ENCODE measurements around the gene ATP7B. TPM values are rescaled to one million over a fixed set of nuclear protein-coding genes. Genes with fewer than 3 reads are reported as not detected.

ATP7B gene
- total RNA-seq, 6 experiments from 2014 or later: 0.81 to 4.8 (median 1.1) TPM

DNA sequence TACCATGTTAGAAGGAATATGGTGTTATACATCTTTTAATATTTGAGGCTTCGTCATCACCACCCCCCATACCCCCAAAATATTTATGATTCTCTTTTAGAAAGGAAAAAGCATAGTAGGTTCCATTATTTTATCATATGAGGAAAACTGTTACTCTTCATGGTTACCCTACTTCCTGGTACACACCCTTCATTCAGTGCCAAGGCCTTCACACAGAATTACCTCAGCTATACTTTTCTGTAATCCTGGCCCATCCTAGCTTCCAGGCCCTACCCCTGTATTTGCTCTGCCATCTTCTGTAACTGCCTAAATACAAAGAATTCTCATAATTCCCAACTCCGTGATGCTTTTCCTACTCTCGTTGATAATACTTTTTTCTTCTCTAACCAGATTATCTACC lies 8.9 kb upstream of the ATP7B start:
- Mint-ChIP-seq H3K4me1 (ENCODE audit: low read depth) (no peaks in the 10 kb centered on the region), H3K36me3 (ENCODE audit: low read depth) (peaks cover 31% of the 10 kb centered on the region)

GRCh38 chr13:52016296-52016695 lies 5.0 kb upstream of the ATP7B start:
- no peak overlapping the region for H3K4me3 Mint-ChIP-seq
- DNase-seq: no peak
- H3K9me3 Mint-ChIP-seq: no peaks in the 10 kb centered on the region
- peaks cover 2% of the 10 kb centered on the region for H3K4me1 Mint-ChIP-seq (ENCODE audit: low read depth)
- no peaks in the 10 kb centered on the region; the same call in 1 of the 2 replicates for H3K27me3 Mint-ChIP-seq (ENCODE audit: insufficient read depth)
- no peak overlapping the region for H3K27ac Mint-ChIP-seq
- H3K36me3 Mint-ChIP-seq (ENCODE audit: low read depth): peaks cover 21% of the 10 kb centered on the region
- TF ChIP-seq CTCF (IDR thresholded peaks at IDR 0.05): no peak

More for the DNA sequence above, 8.9 kb upstream of the ATP7B start:
- no peak overlapping the region for H3K27ac Mint-ChIP-seq
- no peaks in the 10 kb centered on the region; the same call in 1 of the 2 replicates for H3K27me3 Mint-ChIP-seq (ENCODE audit: insufficient read depth)
- no peaks in the 10 kb centered on the region for H3K9me3 Mint-ChIP-seq
- TF ChIP-seq CTCF (IDR thresholded peaks at IDR 0.05): no peak
- no peak for DNase-seq
- no peak overlapping the region for H3K4me3 Mint-ChIP-seq

- Mint-ChIP-seq H3K9me3 (no peaks in the 10 kb centered on the region), H3K4me3 (peak overlapping the region; percentile 100), H3K36me3 (ENCODE audit: low read depth) (peaks cover 11% of the 10 kb centered on the region), H3K27ac (peak overlapping the region; percentile 97), H3K4me1 (ENCODE audit: low read depth) (peaks cover 9% of the 10 kb centered on the region), H3K27me3 (ENCODE audit: insufficient read depth) (peaks cover 18% of the 10 kb centered on the region)
- no peak for DNase-seq
- TF ChIP-seq CTCF (IDR thresholded peaks at IDR 0.05): no peak
These were observed 1.2 kb upstream of the ATP7B start for GRCh38 chr13:52012512-52012836.

DNA sequence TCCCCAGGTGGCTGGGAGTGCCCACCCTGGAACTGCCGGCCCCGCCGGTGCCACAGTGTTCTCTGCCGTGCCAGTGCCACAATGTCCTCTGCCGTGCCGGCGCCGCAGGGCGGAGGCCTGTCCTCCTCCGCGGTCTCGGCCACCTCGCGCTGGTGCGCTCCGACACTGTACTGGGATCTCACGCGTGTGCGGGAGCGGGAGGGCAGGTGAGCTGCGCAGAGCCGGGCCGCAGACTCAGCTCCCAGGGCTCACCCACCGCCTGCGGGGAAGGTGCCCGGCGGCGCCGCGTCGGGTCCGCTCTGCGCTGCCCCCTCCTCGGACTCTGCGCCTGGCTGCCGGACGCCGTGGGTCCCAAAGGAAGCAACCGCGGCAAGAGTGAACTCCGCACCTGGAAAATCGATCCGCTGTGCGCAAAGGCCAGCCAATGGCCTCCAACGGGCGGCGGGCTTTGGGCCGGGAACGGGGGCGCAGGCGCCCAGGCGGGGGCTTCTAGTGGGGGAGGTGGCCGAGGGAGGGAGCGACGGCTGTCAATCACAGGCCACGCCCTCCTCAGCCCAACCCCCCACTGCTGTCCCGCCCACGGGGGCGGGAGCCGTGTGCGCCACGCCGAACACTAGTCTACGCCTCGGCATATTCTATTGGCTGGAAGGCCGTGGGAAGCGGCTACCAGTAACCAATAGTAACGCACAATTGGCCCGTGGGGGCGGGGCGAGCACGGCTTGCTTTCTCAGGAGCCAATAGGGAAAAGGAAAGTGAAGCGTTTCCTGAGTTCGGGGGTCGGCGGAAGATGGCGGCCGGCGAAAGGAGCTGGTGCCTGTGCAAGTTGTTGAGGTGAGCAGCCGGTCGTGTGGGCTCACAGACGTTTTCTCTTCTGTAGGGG lies 622 bp upstream of the ATP7B start, which contains the start of gene ALG11:
TSS of gene ALG11 (plus strand) at position 767 of the 880 bp plus-strand sequence. CDS start at position 788, 21 bp downstream.
- H3K27ac Mint-ChIP-seq: peak within 1 kb of the TSS; percentile 97
- H3K36me3 Mint-ChIP-seq (ENCODE audit: low read depth): peaks cover 11% of the 10 kb centered on the region
- H3K27me3 Mint-ChIP-seq (ENCODE audit: insufficient read depth): peaks cover 21% of the 10 kb centered on the region
- H3K4me3 Mint-ChIP-seq: peak within 1 kb of the TSS; percentile 100
- no peak for TF ChIP-seq CTCF (IDR thresholded peaks at IDR 0.05)
- no peaks in the 10 kb centered on the region for H3K9me3 Mint-ChIP-seq
- peaks cover 9% of the 10 kb centered on the region for H3K4me1 Mint-ChIP-seq (ENCODE audit: low read depth)
- peak; percentile 99 for DNase-seq

DNA sequence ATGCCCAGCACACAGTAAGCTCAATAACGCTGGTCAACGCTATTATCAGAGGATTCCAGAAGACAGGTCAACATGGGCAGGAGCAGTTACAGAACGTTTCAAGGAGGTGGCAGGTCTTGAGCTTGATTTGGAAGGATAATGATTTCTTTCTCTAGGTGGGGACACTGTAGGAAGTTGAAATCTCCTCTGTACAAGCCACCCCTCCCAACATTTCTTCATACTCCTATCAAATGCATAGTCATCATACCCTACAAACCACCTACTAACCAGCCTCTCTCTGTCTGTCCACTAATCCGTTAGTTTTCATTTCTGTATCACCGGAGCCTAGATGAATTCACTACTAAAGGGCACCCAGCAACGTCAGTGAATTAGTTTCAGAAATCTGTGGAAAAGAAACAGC lies 1.3 kb downstream of the ATP7B start:
- peaks cover 9% of the 10 kb centered on the region for H3K4me1 Mint-ChIP-seq (ENCODE audit: low read depth)
- H3K4me3 Mint-ChIP-seq: no peak overlapping the region; the same call in 1 of the 2 replicates
- H3K9me3 Mint-ChIP-seq: no peaks in the 10 kb centered on the region
- H3K36me3 Mint-ChIP-seq (ENCODE audit: low read depth): no peaks in the 10 kb centered on the region
- no peak for DNase-seq
- H3K27me3 Mint-ChIP-seq (ENCODE audit: insufficient read depth): peaks cover 37% of the 10 kb centered on the region
- TF ChIP-seq CTCF (IDR thresholded peaks at IDR 0.05): no peak
- H3K27ac Mint-ChIP-seq: no peak overlapping the region

Measured in HFFc6 (cell line).